ENCODE data around the gene IRF1. TPM values are rescaled to one million over a fixed set of nuclear protein-coding genes. Genes with fewer than 3 reads are reported as not detected.
"Not testable (repeated sequence)": the region's sequence is repeated elsewhere in the genome, so short reads cannot be mapped to it uniquely, and the experiment has no call there.

IRF1 gene
- total and polyA plus RNA-seq, 5 experiments from 2014 or later, result 108 to 218 (median 127) TPM

DNA sequence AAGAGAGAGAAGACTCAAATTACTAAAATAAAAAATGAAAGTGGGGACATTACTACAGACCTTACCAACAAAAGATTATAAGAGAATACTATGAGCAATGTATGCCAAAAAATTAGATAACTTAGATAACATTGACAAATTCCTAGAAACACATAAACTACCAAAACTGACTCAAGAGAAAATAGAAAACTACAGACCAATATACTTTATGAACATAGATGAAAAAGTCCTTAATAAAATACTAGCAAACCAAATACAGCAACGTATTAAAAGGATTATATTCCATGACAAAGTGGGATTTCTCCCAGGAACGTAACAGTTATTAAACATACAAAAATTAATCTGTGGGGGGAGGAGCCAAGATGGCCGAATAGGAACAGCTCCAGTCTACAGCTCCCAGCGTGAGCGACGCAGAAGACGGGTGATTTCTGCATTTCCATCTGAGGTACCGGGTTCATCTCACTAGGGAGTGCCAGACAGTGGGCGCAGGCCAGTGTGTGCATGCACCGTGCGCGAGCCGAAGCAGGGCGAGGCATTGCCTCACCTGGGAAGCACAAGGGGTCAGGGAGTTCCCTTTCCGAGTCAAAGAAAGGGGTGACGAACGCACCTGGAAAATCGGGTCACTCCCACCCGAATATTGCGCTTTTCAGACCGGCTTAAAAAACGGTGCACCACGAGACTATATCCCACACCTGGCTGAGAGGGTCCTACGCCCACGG, 23.2 kb upstream of the IRF1 start:
- H3K36me3 Mint-ChIP-seq, H3K27ac Mint-ChIP-seq, ATAC-seq: not testable (repeated sequence)

DNA sequence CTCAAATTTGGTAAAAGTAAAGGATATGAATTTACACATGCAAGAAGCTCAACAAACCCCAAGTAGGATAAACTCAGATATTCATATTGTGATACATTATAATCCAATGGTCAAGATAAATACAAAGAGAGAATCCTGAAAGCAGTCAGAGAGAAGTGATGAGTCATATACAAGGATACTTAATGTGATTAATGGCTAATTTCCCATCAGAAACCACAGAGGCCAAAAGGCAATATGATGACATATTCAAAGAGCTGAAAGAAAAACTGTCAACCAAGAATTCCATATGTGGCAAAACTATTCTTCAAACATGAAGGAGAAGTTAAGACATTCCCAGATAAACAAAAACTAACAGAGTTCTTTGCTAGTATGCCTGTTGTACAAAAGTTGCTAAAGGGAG, 19.5 kb upstream of the IRF1 start:
- peaks cover 0 to 4% (median 0%) of the 10 kb centered on the region in 4 donors for H3K4me1 Mint-ChIP-seq
- DNase-seq, result no peak
- H3K4me3 Mint-ChIP-seq, result no peak overlapping the region
- no peak for ATAC-seq
- H3K9me3 Mint-ChIP-seq, result peaks cover 0 to 16% (median 8%) of the 10 kb centered on the region in 9 donors
- no peaks in the 10 kb centered on the region for H3K36me3 Mint-ChIP-seq
- POLR2A ChIA-PET, result interaction anchor here (0.8 kb wide), 1 partner anchor 136 kb away, joined by 3 read pairs; no protein-coding TSS in a partner anchor
- H3K27ac Mint-ChIP-seq, result no peak overlapping the region
- peaks cover 14 to 47% (median 17%) of the 10 kb centered on the region in 5 donors for H3K27me3 Mint-ChIP-seq

More for the DNA sequence above, 23.2 kb upstream of the IRF1 start:
- POLR2A ChIA-PET, H3K4me3 Mint-ChIP-seq, DNase-seq, H3K4me1 Mint-ChIP-seq: not testable (repeated sequence)
- H3K9me3 Mint-ChIP-seq, result peaks cover 0 to 16% (median 8%) of the 10 kb centered on the region in 9 donors
- peaks cover 8 to 20% (median 16%) of the 10 kb centered on the region in 5 donors for H3K27me3 Mint-ChIP-seq

DNA sequence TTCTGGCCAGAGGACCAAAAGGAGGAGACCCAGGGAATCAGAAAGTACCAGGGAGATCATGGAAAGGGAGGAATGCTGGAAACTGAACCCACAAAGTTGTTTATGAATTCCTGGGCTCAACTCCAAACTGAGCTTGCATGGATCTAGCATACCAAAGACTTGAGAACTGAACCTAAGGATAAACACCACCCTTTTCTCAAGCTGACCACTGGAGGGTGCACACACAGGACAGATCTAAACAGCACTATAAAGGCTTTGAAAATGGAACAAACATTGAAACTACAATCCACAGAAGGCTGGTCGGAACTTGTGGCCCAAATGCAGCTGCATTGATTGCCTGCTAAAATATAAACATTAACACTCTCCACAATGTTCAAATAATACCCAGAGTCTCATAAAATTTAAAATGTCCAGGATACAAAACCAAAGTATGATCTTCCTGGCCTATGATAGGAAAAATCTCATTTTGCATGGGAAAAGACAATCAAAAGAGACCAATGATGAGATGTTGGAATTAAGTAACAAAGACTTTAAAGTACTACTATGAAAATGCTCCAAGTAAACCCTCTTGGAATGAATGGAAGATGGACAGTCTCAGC, 15.6 kb upstream of the IRF1 start:
- peaks cover 2 to 6% (median 3%) of the 10 kb centered on the region in 4 donors for H3K4me1 Mint-ChIP-seq
- DNase-seq (no peak), ATAC-seq (peak in 1 of 2 donors; percentile 47)
- peak overlapping the region in 1 of 10 donors; percentile 1 for H3K27ac Mint-ChIP-seq
- H3K4me3 Mint-ChIP-seq, result no peak overlapping the region
- H3K9me3 Mint-ChIP-seq, result peaks cover 0 to 7% (median 0%) of the 10 kb centered on the region in 9 donors
- no peaks in the 10 kb centered on the region for H3K36me3 Mint-ChIP-seq
- H3K27me3 Mint-ChIP-seq, result peaks cover 10 to 47% (median 14%) of the 10 kb centered on the region in 5 donors
- POLR2A ChIA-PET, result no interaction called here

DNA sequence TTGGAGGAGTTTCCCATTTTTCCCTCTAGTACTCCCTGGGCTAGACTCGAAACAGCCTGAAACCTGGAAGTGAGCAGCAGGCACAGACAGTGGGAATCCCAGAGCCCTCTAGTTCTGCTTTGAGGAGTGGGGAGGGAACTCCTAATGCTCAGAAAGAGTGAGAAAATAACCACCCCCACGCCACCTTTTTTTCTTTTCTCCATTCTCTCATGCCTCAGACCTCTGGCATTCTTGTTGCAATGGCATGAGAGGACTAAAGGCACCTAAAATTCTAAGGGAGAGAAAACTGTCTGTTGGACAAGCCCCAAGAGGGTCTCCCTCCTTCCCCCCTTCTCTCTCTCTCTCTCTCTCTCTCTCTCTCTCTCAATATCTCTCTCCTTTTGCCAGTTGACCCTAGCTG, 15.1 kb upstream of the IRF1 start:
- Mint-ChIP-seq H3K27ac (peak overlapping the region in 1 of 10 donors; percentile 1), H3K27me3 (peaks cover 10 to 46% (median 14%) of the 10 kb centered on the region in 5 donors), H3K9me3 (peaks cover 0 to 7% (median 0%) of the 10 kb centered on the region in 9 donors), H3K4me1 (peaks cover 3 to 12% (median 8%) of the 10 kb centered on the region in 4 donors), H3K36me3 (no peaks in the 10 kb centered on the region), H3K4me3 (no peak overlapping the region)
- DNase-seq (no peak), ATAC-seq (no peak)
- POLR2A ChIA-PET, result no interaction called here

DNA sequence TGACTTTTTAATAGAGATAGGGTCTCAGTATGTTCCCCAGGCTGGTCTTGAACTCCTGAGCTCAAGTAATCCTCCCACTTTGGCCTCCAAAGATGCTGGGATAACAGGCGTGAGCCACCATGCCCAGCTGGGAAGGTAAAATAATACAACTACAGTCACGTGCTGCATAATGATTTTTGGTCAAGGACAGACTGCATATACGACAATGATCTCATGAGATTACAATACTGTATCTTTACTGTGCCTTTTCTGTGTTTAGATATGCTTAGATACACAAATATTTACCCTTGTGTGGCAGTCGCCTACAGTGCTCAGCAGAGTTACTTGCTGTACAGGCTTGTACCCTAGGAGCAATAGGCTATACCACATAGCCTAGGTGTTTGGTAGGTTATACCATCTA, 14.2 kb upstream of the IRF1 start:
- DNase-seq, result no peak
- Mint-ChIP-seq H3K4me3 (no peak overlapping the region), H3K27ac (no peak overlapping the region), H3K4me1 (peaks cover 3 to 21% (median 15%) of the 10 kb centered on the region in 4 donors), H3K27me3 (peaks cover 6 to 37% (median 11%) of the 10 kb centered on the region in 5 donors), H3K36me3 (no peaks in the 10 kb centered on the region), H3K9me3 (peaks cover 0 to 2% (median 0%) of the 10 kb centered on the region in 9 donors)
- ATAC-seq, result no peak
- POLR2A ChIA-PET, result no interaction called here

DNA sequence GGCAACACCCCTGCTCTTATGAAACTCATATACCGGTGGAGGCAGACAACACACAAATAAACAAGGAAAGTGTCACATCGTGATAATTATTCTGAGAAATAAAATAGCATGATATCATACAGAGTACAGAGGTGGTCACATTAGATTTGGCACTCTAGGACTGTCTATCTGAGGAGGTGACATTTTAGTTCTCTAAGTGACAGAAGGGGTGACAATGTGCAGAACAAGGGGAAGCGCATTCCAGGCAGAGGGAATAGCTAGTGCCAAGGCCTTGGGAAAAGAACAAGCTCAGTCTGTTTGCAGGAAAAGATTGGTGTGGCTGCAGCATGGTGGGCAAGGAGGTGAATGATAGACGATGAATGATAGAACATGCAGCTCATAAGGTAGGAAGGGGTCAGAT, 12.7 kb upstream of the IRF1 start:
- POLR2A ChIA-PET, result interaction anchor here (1.2 to 8.6 kb wide), 2 partner anchors 14 to 92 kb away, joined by 4 to 99 read pairs; partner anchors contain the start of gene IRF1
- Mint-ChIP-seq H3K9me3 (no peaks in the 10 kb centered on the region), H3K4me1 (peaks cover 8 to 32% (median 29%) of the 10 kb centered on the region in 4 donors), H3K36me3 (no peaks in the 10 kb centered on the region), H3K27me3 (peaks cover 0 to 23% (median 3%) of the 10 kb centered on the region in 5 donors), H3K4me3 (no peak overlapping the region), H3K27ac (peak overlapping the region in 2 of 10 donors; percentile 58 to 80)
- ATAC-seq (no peak), DNase-seq (no peak)

DNA sequence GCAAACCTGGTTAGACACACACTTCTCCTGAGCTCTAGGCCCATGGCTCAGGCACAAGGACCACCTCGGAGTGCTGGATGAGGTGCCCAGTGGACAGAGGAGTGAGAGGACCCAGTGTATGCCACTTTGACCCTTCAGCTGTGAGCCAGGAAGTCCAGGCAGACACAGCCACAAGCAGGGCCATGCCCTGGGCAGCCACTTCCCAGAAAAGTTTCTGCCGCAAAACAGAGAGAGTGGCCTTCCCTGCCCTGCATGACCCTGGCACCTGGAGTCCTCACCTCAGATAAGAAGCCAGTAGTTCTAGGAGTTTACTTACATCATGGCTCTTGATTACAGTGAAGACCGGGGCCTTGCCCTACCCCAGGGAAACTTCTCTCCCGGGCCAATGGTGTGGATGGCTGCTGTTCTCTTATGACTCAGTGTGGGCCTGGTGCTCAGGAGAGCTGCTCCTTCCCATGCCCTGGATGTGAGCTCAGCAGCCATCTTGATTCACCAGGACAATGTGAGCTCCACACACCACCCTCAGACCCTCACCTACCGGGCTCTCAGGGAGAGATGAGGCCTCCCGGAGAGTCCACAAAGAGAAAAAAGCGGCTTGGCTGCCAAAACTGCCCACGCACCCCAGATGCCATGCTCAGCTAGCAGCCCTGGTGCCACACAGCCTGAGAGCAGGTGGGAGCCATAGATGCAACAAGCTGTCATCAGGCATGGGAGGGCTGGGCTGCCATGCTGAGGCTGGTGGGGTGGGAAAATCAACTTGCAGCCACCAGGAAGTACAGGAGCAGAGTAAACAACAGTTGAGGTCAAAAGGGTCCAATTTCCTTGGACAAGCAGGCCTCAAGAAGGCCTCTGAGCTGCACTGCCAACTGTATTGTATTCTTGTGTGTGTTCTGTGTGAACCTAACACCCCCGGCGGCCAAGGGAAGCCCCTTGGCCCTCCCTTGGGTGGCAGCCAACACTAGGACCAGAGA, 11.7 kb upstream of the IRF1 start:
- POLR2A ChIA-PET, result interaction anchor here (1.0 to 8.6 kb wide), 6 partner anchors 13 to 115 kb away, joined by 3 to 99 read pairs (median 8); partner anchors contain the start of gene IRF1
- Mint-ChIP-seq H3K27me3 (peaks cover 0 to 13% (median 3%) of the 10 kb centered on the region in 5 donors), H3K4me3 (no peak overlapping the region), H3K36me3 (no peaks in the 10 kb centered on the region), H3K4me1 (peaks cover 8 to 41% (median 37%) of the 10 kb centered on the region in 4 donors), H3K9me3 (no peaks in the 10 kb centered on the region), H3K27ac (peak overlapping the region in 1 of 10 donors; percentile 14)
- no peak for ATAC-seq
- DNase-seq, result no peak

DNA sequence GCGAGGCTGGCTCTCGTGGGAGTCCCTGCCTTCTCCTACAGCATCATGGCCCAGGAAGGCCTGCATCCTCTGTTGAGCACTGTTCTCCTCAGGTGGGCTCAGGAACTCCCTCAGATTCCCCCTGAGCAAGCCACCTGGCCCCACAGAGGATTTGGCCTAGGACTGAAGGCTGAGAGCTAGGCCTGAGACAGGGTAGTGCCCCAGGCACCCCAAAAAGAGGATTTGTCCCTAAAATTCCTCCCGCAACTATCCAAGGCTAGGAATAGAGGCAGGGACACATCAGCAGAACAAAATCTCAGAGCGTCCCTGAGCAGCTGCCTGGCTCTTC, 11.0 kb upstream of the IRF1 start:
- ATAC-seq (no peak), DNase-seq (peak in 1 of 10 donors; percentile 54)
- Mint-ChIP-seq H3K4me1 (peaks cover 9 to 43% (median 39%) of the 10 kb centered on the region in 4 donors), H3K27me3 (peaks cover 0 to 6% (median 1%) of the 10 kb centered on the region in 5 donors), H3K36me3 (no peaks in the 10 kb centered on the region), H3K27ac (peak overlapping the region in 3 of 10 donors; percentile 14 to 98 (median 59)), H3K9me3 (no peaks in the 10 kb centered on the region), H3K4me3 (no peak overlapping the region)
- POLR2A ChIA-PET, result interaction anchor here (0.6 to 8.6 kb wide), 10 partner anchors 12 to 114 kb away, joined by 3 to 99 read pairs (median 5); partner anchors contain the start of gene IRF1

DNA sequence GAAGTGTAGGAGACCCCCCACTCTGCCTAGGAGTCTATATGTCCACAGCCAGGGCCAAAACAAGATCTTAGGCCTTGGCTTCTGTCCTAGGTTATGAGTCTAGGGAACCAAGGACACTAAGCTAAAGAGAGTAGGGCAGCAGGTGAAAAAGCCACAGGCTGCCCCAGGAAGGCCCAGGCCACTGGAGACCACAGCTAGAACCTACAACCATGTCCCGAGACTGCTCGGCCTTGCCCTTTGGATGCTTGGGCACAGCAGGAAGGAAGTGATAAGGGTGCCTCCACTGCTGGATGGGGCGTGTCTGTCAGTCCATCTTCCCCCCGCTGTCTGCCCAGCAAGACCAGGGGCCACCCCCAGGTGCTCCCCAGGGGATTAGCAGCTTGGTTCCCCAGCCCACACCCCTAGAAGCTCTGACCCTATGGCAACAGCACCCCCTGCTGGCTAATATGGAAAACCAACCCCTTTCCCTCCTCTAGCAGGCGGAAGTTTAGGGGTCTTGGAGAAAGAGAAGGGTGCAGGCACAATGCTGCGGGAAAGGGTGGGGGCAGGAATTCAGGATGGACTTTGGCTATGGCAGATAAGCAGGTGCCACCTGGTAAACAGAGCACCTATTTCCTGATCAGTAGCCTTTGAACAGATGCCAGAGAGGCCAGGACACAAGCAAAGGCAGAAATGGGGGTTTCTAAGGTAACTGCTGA, 10.5 kb upstream of the IRF1 start:
- H3K36me3 Mint-ChIP-seq, result no peaks in the 10 kb centered on the region
- H3K27me3 Mint-ChIP-seq, result peaks cover 0 to 1% (median 0%) of the 10 kb centered on the region in 5 donors
- no peaks in the 10 kb centered on the region for H3K9me3 Mint-ChIP-seq
- peaks cover 11 to 45% (median 39%) of the 10 kb centered on the region in 4 donors for H3K4me1 Mint-ChIP-seq
- ATAC-seq (peak; percentile 37 to 46), DNase-seq (peak; percentile 55 to 91 (median 76))
- H3K27ac Mint-ChIP-seq, result peak overlapping the region; percentile 48 to 99 (median 65)
- POLR2A ChIA-PET, result interaction anchor here (0.6 to 8.6 kb wide), 10 partner anchors 12 to 113 kb away, joined by 3 to 99 read pairs (median 5); partner anchors contain the start of gene IRF1
- H3K4me3 Mint-ChIP-seq, result no peak overlapping the region

DNA sequence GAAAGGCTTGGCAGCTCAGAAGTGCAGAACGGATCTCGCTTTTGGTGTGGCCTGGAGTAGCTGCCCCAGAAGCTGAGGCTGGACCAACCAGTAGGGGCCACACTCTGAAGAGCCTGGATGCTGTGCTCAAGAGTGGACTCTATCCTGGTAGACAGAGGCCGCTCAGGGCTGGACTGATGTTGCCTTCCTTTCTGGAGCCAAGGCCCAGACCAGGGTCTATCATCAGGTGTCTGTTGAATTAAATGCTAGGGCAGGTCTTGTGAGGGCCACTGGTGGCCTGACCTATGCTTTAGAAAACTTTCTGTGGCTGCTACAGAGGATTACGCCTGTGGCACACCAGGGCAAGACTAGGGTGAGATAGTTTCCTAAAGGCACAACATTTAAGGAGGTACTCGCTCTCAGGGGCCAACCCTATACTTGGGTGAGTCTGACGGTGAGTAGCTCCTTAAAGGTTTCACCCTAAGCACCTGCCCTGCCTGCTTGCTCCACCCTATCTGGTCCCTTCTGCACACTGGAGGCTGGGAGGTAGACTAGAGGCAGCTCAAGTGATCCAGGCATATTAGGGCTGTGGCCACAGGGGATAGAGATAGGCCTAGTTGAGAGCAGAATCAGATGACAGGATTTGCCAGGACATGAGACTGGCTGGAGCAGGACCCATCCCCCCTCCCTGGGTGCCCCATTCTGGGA, 9.8 kb upstream of the IRF1 start:
- ATAC-seq (no peak), DNase-seq (peak in 1 of 10 donors; percentile 55)
- POLR2A ChIA-PET, result interaction anchor here (0.7 to 8.6 kb wide), 13 partner anchors 11 to 113 kb away, joined by 3 to 99 read pairs (median 6); partner anchors contain the start of gene IRF1
- peak overlapping the region; percentile 34 to 99 (median 72) for H3K27ac Mint-ChIP-seq
- no peaks in the 10 kb centered on the region for H3K27me3 Mint-ChIP-seq
- no peaks in the 10 kb centered on the region for H3K9me3 Mint-ChIP-seq
- peaks cover 11 to 47% (median 42%) of the 10 kb centered on the region in 4 donors for H3K4me1 Mint-ChIP-seq
- H3K4me3 Mint-ChIP-seq, result no peak overlapping the region
- no peaks in the 10 kb centered on the region for H3K36me3 Mint-ChIP-seq

Measured in naive thymus-derived CD8-positive, alpha-beta T cell (primary cell).